Stimulated activated CD4-positive, alpha-beta T cell treated with anti-CD3 and anti-CD28 coated beads, TNF-alpha, amount 100 ng/mL, for 48 hours (primary cell): ENCODE results near the gene LMAN1L.

Source experiments
- DNase-seq, 3 donors: peaks; one replicate each; pipeline ENCODE4 v3.0.0-alpha.2; 2020; ENCODE audit warnings: low read depth in 3 of 3

LMAN1L gene

DNA sequence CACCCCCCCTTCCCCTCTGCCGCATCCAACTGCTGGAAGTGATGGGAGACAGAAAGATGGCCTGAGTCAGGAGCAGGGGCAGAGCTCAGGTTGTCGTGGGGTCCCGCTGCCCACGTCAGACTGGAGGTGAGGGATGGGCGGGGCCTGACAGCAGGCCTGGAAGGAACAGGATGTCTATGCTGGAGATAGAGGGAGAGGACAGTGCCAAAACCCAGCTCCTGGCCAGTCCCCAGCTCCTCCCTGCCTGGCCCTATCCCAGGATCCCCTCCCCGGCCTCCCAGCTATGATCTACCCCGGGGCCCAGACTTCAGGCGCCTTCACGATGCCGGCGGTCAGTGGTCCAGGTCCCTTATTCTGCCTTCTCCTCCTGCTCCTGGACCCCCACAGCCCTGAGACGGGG lies at the start of gene LMAN1L:
Gene LMAN1L, plus strand, starts transcription at position 303 of the 400 bp plus-strand sequence. Its CDS starts 20 bp downstream, at position 323.
- DNase-seq: no peak

GRCh38 chr15:74763416-74763815 lies 49.2 kb upstream of the LMAN1L start:
- no peak for DNase-seq

DNA sequence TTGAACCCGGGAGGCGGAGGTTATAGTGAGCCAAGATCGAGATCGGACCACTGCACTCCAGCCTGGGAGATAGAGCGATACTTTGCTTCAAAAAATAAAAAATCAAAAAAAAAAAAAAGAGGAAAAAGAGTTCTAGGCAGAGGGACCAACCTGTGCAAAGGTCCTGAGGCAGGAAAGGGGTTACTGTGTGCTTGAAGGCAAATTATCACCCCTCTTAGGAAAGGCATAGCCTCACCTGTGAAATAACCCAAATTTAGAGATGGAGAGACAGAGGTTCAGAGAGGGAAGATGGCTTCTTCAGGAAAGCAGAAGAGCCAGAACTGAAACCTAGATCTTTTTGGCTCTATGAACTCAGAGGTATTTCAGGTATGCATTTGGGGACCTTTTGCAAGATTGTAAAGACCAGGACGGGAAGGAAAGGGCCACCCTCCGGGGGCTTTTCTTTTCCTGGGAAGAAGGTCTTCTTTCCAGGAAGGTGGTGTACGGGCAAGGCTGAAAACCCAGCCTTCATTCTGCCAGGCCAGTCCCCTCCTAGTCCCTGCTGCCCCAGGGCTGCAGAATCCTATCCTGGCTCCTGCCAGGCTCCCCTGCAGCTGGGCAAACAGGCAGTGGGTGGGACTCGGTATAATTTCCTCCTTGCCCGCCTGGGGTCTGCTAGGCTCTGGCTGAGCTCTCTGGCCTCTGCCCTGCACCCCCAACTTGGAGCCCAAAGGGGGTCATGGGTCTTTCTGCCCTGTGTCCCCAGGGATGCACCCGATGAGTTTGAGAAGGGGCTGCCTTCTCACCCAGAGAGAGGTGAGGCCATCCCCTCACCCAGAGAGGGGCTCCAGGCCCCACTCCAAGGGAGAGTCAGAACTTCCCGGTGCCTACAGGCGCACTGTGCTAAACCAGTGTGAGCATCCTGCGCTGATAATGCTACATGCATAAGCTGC lies 45.2 kb upstream of the LMAN1L start:
- no peak for DNase-seq

DNA sequence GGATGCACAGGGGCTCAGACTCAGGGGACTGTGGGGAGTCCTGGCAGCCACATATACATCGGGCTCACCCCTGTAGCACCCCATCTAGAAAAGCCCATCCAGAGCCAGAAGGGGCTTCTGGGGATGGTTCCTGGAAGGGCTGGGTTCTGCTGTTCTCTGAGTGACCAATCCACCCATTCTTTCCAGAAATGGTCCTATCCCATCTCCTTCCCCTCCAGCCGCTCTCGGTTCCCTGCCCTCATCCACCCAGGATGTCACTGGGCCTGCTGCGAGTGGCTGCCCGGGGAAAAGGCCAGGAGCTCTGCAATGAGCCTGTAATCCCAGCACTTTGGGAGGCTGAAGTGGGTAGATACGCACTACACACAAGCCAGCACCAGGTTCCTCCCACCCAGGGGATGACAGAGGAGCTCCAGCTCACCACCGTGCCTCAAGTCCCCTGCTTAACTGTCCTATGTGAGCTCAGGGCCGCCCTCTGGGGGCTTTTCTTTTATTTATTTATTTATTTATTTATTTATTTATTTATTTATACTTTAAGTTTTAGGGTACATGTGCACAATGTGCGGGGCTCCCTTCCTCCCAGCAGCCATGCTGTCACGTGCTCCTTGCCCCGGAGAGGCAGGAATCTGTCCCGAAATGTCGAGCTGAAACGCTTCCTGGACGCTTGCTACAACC lies 44.4 kb upstream of the LMAN1L start:
- no peak for DNase-seq

DNA sequence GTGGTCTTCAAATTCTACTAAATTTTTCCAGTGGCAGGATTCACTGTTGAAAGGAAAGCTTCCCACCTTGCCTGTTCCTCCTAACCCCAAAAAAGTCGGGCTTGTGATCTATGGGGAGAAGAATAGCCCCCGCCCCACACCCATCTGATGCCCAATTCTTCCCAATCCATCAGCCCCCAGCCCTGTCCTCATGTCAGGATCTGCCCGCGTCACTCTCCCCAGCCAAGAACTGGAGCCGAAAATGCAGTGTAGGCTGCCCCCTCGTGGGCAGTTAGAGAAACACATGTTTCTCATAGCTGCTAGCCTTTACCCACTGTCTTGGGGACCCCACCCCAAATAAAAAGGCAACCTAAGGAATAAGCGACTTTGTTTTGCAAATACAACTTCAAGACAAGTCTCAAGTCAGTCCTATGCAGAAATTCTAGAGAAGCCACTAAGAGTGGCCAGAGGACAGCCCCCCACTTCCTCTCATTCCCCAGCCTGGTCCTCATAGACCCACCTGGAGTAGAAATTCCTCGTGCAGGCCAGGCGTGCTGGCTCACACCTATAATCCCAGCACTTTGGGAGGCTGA lies 43.8 kb upstream of the LMAN1L start:
- DNase-seq: no peak

DNA sequence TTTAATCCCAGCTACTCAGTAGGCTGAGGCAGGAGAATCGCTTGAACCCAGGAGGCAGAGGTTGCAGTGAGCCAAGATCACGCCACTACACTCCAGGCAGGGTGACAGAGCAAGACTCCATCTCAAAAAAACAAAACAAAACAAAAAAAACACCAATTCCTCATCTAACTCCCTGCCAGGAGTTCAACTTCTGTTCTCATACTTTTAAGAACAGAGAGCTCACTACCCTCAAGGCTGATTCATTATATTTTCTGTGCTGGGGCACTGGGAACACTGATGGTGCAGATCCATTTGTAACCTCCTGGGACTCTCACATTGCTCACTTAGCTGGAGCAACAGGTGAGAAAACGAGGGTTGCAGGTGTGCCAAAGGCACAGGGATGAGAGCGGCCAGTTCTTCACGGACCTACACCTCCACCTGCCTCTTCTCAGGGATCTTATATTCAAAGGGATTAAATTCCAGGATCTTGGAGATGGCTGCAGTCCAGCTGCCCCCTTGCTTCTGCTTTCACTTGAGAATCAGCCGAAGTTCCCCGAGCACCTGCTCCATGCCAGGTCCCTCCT lies 43.1 kb upstream of the LMAN1L start:
- DNase-seq: no peak

DNA sequence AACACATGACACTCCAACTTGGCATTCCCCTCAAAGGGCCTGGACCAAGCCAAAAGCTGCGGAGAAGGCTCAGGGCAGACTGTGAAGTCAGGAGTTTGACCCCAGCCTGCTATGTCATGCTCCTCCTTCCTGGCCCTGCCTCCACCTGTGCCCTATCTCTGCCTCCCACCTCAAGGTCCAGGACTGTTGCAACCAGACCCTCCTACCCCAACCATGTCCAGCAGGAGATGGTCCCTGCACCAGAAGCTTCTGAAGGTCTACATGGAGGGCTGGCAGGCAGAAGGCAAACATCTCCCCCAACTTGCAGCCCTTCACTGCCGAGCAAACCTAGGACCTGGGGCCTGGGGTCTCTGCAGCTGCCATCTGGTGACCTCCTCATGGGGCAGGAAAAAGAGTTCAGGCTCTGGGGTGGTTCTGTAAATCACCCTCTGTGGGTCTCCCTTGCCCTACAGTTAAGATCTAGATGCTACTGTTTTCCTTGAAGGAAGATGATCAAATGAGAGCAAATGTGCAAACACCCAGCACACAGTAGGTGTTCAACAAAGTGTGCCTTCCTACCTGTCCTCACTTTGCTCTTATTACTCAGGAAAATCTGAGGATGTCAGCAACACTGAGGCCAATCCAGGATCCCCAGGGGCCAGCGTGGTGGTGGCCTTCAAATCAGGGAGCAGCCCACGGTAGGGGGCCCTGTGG lies 42.3 kb upstream of the LMAN1L start:
- DNase-seq: no peak

DNA sequence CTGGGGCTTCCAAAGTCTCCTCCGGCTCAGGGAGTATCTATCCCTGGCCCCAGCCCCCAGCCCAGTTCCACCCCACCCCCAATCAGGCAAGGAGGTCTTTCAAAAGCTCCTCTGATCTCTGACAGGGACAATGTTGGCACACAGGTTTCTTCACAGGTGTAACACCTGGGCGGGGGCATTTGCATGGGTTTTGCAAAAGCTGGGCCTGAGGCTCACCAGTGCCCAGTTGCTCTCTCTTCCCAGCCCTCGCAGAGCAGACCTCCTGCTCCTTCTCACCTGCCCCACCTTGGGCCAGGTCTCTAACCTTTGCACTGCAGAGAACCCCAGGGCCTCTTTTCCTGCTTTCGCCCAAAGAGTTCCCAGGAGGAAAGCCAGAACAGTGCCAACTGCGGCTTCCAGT lies 39.3 kb upstream of the LMAN1L start:
- DNase-seq: no peak

DNA sequence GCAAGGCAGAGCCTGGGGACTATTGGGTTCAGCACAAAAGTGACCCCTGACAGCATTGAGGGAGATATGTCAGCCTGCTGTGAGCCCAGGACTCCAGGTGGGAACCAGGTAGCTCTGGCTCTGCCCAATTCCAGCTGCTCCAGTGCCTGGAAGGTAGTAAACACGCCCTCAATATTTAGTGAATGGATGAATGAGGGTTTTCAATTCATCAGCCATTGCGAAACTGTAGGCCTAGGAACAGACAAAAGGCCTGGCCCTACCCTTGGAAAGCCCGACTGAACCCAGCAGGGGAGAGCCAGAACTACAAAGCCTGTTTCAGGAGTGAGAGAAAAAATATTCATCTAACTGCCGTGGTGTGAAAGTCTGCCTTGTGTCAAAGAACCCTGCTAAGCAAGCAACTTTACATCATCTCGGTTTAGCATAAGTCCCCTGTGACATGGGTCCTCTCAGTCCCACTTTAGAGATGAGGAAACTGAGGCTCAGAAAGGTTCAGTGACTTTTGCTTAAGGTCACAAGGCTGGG lies 38.8 kb upstream of the LMAN1L start:
- no peak for DNase-seq

DNA sequence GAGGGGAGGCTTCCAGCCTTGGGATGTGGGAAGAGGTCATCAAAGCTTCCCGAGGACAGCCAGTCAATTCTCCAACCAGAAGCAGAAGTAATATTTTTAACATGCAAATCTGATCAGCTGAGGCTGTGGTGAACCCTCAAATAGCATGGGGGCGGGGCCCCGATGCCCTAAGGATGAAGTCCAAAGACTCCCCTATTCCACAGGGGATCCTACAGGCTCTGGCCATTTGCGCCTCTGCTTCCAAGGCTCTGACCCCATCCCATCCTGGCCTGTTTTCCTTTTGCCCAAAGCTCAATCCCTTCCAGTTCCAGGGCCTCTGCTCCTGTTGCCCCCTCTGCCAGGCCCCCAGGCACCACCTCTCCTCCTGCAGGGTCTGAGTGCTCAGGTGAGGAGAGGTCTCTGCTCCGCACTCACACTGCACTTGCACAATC lies 37.5 kb upstream of the LMAN1L start:
- no peak for DNase-seq

- no peak for DNase-seq
Measured at GRCh38 chr15:74775894-74776293, 36.7 kb upstream of the LMAN1L start.

GRCh38 chr15:74776821-74777768 lies 35.5 kb upstream of the LMAN1L start:
- no peak for DNase-seq

DNA sequence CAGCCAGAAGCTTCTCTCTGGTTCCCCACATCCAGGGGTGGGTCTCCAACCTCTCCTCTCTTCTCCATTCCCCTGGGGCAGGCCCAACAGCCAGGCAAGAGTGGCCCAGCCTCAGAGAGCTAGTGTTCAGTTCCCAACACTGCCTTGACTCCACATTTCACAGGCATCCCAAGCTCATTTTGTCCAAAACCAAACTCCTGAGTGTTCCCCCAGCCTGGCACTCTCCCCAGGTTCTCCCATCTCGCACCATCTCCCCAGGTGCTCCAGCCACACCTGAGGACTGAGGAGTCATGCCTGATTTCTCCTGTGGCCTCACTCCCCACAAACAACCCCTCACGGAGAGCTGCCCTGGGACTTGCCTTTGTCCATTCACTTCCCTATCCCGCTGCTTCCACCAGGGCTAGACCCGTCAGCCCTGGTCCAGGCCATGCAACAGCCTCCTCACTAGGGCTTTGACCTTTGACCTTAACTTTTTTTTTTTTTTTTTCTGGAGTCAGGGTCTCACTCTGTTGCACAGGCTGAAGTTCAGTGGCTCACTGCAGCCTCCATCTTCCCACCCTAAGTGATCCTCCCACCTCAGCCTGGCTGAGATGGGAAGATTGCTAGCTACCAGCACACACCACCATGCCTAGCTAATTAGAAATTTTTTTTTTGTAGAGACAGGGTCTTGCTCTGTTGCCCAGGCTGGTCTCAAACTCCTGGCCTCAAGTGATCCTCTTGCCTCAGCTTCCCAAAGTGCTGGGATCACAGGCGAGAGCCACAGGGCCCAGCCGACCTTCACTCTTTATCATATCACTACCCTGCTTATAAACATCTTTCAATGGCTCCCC lies 34.7 kb upstream of the LMAN1L start:
- no peak for DNase-seq

- DNase-seq: no peak
Measured at GRCh38 chr15:74778599-74778970, 34.0 kb upstream of the LMAN1L start.

DNA sequence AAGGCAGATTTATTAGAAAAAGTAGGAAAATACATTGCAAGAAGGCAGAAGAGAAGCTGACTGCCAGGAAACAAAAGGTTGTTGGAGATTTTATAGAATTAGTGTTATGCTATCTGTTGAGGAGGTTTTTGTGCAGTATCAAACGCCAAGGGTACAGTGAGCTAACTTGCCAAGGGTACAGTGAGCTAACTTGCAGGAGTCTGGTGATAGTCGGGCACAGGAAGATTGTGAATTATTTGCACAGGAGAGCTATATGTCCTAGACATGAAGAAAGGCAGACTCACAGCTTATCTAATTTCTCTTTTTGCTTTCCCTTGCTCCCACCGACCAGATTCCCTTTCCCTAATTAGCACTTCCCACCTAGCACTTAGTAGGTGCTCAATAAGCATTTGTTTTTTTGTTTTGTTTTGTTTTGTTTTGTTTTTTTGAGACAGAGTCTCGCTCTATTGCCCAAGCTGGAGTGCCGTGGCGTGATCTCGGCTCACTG lies 33.4 kb upstream of the LMAN1L start:
- no peak for DNase-seq

GRCh38 chr15:74780523-74781430 lies 31.9 kb upstream of the LMAN1L start:
- DNase-seq: no peak

- peak in 2 of 3 donors; percentile 52 to 59 for DNase-seq
Measured at GRCh38 chr15:74781431-74782258, 31.0 kb upstream of the LMAN1L start, which contains the start of gene CSK. TSS of gene CSK (plus strand) at chr15:74782080. CDS start at chr15:74798298, 16,218 bp downstream.
